Lower lobe of right lung (tissue), 2 donors: ENCODE measurements around the gene EPHX1. TPM values are rescaled to one million over a fixed set of nuclear protein-coding genes. Genes with fewer than 3 reads are reported as not detected.
A peak's percentile ranks its signal among the peaks of the same experiment; 100 is the strongest.

Experiments used
- ATAC-seq, 2 donors: fragments of 200-7000 bp; cut with Tn5 transposase; one replicate each; pipeline ENCODE4 v1.9.1; 2020 to 2022; ENCODE audit warnings: mild to moderate bottlenecking in 2 of 2, moderate library complexity in 2 of 2
- DNase-seq: peaks from one replicate; pipeline ENCODE4 v3.0.0-alpha.2; 2020
- H3K27ac ChIP-seq: fragments of 200-600 bp; one replicate; pipeline ENCODE4 v1.8.0; 2022
- H3K27me3 ChIP-seq: fragments of 200-600 bp; one replicate; pipeline ENCODE4 v1.8.0; 2022; ENCODE audit warnings: low read depth
- H3K36me3 ChIP-seq: fragments of 200-600 bp; one replicate; pipeline ENCODE4 v1.8.0; 2022; ENCODE audit warnings: mild to moderate bottlenecking
- H3K4me1 ChIP-seq: fragments of 200-600 bp; one replicate; pipeline ENCODE4 v1.8.0; 2022
- H3K4me3 ChIP-seq: fragments of 200-600 bp; one replicate; pipeline ENCODE4 v1.8.0; 2022; ENCODE audit warnings: mild to moderate bottlenecking
- H3K9me3 ChIP-seq: fragments of 200-600 bp; one replicate; pipeline ENCODE4 v1.8.0; 2022
- intact Hi-C: fragments of 100-400 bp; cut with DNase I; formaldehyde crosslinking; loops from one replicate; pipeline ENCODE4 v1.11.0; 2022
- total RNA-seq: library from RNA; stranded (reverse); fragmentation: NEBNext Ultra II Directional; extraction: Animal tissue kit (Norgen Biotek cat#: 25700); gene quantifications from one replicate; pipeline ENCODE4 v1.2.1, GENCODE V29; 2021
- TF ChIP-seq, protein P1 (sequence below): fragments of 200-600 bp; IDR thresholded peaks from one replicate; pipeline ENCODE4 v1.8.0; 2022; ENCODE audit warnings: antibody characterized with exemption, mild to moderate bottlenecking
- donor health status: DM: no; HTN: yes; CAD: no; lungs with severe emphysema.

EPHX1 gene
- total RNA-seq, 1 donor from 2014 or later, result 233 TPM

DNA sequence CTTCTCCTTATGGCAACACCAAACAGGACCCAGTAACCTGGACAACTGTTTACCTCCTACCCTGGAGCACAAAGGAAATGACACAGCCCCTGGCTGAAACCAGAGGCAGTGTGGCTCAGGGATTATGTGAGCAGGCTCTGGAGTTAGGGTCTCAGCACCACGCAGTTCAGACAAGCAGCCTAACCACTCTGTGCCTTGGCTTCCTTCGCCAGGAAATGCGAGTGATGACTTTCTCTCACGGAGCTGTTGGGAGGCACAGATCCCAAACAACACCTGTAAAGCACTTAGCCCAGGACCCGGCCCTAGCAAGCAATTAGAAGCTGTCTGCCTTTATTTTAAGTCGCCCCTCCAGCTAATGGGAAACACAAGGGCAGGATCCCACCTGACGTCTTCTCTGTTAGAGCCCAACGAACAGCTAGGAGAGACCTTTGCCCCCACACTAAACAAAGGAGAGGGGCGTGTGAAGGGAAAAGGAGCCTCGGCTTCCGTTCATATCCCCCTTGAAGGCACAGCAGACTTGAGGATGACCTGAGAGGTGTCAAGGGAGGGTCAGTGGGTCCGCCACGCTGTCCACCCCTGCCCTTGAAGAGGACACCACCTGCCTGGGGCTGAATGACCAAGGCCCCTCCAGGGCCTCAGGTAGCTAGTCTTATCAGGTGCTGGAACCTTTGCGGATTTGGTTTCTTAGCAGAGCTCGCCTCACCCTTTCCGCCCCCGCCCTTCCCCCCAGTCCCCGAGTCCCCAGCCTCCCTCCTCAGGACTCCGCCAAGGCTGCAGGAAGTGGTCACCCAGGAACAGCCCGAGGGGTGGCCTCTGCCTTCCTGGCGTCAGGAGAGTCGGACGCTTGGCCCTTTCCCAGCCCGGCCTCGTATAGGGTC is 71.4 kb downstream of the EPHX1 start:
- Histone ChIP-seq H3K27ac (peak overlapping the region; percentile 97), H3K36me3 (peaks cover 16% of the 10 kb centered on the region), H3K4me1 (peaks cover 52% of the 10 kb centered on the region), H3K9me3 (no peaks in the 10 kb centered on the region), H3K27me3 (no peaks in the 10 kb centered on the region), H3K4me3 (peak overlapping the region; percentile 100)
- peak; percentile 82 for DNase-seq
- TF ChIP-seq, protein P1, sequence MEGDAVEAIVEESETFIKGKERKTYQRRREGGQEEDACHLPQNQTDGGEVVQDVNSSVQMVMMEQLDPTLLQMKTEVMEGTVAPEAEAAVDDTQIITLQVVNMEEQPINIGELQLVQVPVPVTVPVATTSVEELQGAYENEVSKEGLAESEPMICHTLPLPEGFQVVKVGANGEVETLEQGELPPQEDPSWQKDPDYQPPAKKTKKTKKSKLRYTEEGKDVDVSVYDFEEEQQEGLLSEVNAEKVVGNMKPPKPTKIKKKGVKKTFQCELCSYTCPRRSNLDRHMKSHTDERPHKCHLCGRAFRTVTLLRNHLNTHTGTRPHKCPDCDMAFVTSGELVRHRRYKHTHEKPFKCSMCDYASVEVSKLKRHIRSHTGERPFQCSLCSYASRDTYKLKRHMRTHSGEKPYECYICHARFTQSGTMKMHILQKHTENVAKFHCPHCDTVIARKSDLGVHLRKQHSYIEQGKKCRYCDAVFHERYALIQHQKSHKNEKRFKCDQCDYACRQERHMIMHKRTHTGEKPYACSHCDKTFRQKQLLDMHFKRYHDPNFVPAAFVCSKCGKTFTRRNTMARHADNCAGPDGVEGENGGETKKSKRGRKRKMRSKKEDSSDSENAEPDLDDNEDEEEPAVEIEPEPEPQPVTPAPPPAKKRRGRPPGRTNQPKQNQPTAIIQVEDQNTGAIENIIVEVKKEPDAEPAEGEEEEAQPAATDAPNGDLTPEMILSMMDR, result no peak
- ATAC-seq, result peak; percentile 74 to 77
- intact Hi-C loops, result no loop called here

GRCh38 chr1:225881959-225882693 is 72.2 kb downstream of the EPHX1 start, which contains the start of gene TMEM63A:
Gene TMEM63A, minus strand, starts transcription at chr1:225882380. Its CDS starts 4,800 bp downstream, at chr1:225877580.
- Histone ChIP-seq H3K27ac (peak within 1 kb of the TSS; percentile 97), H3K4me1 (peaks cover 52% of the 10 kb centered on the region), H3K36me3 (peaks cover 8% of the 10 kb centered on the region), H3K9me3 (no peaks in the 10 kb centered on the region), H3K4me3 (peak within 1 kb of the TSS; percentile 100), H3K27me3 (no peaks in the 10 kb centered on the region)
- DNase-seq (peak; percentile 96), ATAC-seq (peak; percentile 93 to 95)
- intact Hi-C loops, result no loop called here
- TF ChIP-seq, protein P1, result peak; percentile 52

GRCh38 chr1:225882694-225883615 is 73.0 kb downstream of the EPHX1 start:
- Histone ChIP-seq H3K4me1 (peaks cover 44% of the 10 kb centered on the region), H3K4me3 (peak overlapping the region; percentile 100), H3K27ac (peak overlapping the region; percentile 97), H3K9me3 (no peaks in the 10 kb centered on the region), H3K27me3 (no peaks in the 10 kb centered on the region), H3K36me3 (no peaks in the 10 kb centered on the region)
- DNase-seq, result peak; percentile 75
- ATAC-seq, result peak; percentile 53 to 65
- TF ChIP-seq, protein P1, result no peak
- intact Hi-C loops, result no loop called here

DNA sequence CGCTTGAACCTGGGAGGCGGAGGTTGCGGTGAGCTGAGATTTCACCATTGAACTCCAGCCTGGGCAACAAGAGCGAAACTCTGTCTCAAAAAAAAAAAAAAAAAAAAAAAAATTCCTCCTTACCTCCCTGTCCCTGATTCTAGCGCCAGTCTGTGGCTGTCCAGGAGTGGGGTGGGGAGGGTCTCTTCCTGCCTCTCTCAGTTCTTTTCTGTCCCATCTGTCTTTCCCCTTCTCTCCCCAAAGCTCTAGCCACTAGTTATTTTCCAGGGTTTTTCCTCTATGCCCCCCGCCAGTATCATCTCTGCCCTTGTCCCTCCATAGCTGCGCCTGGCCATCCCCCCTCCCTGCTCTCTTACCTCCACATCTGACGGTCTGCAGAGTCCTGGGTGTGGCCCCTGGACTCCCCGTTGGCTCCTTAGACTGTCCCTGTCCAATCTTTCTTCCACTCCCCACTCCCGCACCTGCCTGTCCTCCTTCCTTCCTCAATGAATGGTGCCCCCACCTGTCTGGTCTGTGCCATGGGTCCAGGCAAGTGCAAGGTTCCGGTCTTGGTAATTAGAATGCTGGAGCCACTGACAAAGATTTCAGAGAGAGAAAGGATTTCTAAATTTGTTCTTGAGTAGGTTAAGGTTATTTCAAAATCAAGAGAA is 73.8 kb downstream of the EPHX1 start:
- peaks cover 37% of the 10 kb centered on the region for H3K4me1 ChIP-seq
- DNase-seq (peak; percentile 22), ATAC-seq (no peak)
- TF ChIP-seq, protein P1, result no peak
- intact Hi-C loops, result no loop called here
- H3K36me3 ChIP-seq, result no peaks in the 10 kb centered on the region
- peak overlapping the region; percentile 100 for H3K4me3 ChIP-seq
- H3K27me3 ChIP-seq, result no peaks in the 10 kb centered on the region
- peak overlapping the region; percentile 97 for H3K27ac ChIP-seq
- H3K9me3 ChIP-seq, result no peaks in the 10 kb centered on the region
